GM21381 (cell line): Measurements from ENCODE around the gene SF3A1.
A peak's percentile ranks its signal among the peaks of the same experiment; 100 is the strongest.

Experiments used
- ATAC-seq: cut with Tn5 transposase; IDR thresholded peaks from one replicate; pipeline ENCODE4 v1.9.1; 2021; ENCODE audit warnings: mild to moderate bottlenecking, moderate library complexity; ENCODE audit not compliant: unreplicated experiment

SF3A1 gene

DNA sequence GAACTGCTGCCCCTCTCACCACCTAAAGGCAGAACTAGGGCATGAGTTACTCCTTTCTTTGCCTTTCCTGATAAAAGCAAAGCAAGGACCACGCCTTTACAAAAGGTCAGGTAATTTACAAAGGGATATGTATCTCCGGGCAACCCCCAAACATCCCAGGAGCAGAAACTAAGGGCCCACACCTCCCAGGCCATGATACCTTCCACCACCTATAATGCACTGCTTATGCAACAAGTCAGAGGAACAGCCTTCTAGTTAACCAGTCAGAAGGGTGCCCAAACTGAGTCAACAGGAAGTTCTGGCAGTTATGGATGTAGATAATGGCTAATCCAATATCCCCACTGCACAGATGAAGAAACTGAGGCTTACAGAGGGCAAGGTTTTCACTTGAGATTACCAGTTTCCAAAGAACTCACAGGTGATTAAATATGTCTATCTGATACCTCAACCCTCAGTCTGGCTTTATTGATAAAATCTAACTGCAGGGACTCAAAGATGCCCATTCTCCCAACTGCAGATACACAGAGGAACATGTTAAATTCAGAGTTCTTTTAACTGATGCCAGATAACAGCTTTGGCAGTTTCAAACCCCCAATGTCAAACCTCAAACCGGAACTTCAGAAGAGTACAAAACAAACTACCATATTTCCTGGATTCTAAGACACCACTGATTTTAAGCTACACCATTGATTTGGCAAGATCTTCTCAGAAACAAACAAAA, 50.6 kb downstream of the SF3A1 start:
- no peak for ATAC-seq

GRCh38 chr22:30305519-30305905, 51.2 kb downstream of the SF3A1 start:
- peak; percentile 30 for ATAC-seq

- no peak for ATAC-seq
Measured at GRCh38 chr22:30304495-30305244, 52.0 kb downstream of the SF3A1 start.

DNA sequence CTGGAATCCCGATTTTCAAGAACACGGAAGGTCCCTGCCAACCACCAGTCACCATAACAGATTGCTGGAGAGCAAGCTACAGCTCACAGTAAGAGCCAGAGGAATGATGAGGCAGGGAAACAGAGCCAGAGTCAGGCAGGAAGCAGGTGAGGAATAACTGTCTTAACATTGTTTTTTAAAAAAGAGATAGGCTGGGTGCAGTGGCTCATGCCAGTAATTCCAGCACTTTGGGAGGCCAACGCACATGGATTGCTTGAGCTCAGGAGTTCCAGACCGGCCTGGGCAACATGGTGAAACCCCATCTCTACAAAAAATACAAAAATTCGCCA, 53.9 kb downstream of the SF3A1 start:
- no peak for ATAC-seq

GRCh38 chr22:30301995-30302809, 54.5 kb downstream of the SF3A1 start:
- no peak for ATAC-seq

GRCh38 chr22:30299322-30299721, 57.4 kb downstream of the SF3A1 start:
- ATAC-seq, result no peak

- no peak for ATAC-seq
Measured at GRCh38 chr22:30297991-30298701, 58.5 kb downstream of the SF3A1 start.

- ATAC-seq, result no peak
Measured at GRCh38 chr22:30297276-30297990, 59.3 kb downstream of the SF3A1 start.

GRCh38 chr22:30296833-30297232, 59.9 kb downstream of the SF3A1 start:
- ATAC-seq, result no peak

DNA sequence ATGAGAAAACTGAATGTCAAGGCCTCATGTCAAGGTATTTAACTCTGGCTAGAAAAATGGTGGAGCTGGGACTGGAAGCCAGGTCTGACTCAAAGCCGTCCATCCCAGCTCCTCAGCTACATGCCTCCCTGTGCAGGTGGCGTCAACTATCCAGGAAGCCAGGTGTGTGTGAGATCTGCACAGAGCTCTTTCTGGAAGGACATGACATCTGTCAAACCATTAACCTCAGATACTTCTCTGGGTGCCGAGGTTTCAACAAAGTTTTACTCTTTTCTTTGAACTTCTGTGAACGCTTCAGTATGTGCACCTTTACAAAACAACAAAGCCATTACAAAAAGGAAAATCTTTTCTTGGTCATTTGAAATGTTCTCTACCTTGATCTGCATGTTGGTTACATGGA, 60.4 kb downstream of the SF3A1 start:
- ATAC-seq, result no peak

DNA sequence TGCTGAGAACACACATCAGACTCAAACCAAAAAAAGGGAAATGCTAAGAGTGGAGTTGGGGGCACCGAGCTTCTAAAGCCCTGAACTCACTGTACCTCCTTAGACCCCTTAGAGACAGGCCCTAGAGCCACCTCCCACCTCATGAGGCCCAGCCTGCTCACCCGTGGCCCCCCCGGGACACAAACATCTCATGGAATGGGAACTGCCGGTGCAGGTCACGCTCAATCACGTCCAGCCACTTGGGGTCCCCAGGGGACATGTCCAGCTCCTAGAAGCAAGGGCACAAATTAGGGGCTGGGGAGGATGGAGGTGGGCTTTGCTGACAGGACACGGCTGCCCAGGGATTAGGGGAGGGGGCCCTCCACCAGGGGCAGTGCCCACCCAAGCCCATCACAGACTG, 61.1 kb downstream of the SF3A1 start:
- no peak for ATAC-seq

- no peak for ATAC-seq
Measured at GRCh38 chr22:30294830-30295229, 61.9 kb downstream of the SF3A1 start.

GRCh38 chr22:30294066-30294465, 62.6 kb downstream of the SF3A1 start:
- no peak for ATAC-seq

DNA sequence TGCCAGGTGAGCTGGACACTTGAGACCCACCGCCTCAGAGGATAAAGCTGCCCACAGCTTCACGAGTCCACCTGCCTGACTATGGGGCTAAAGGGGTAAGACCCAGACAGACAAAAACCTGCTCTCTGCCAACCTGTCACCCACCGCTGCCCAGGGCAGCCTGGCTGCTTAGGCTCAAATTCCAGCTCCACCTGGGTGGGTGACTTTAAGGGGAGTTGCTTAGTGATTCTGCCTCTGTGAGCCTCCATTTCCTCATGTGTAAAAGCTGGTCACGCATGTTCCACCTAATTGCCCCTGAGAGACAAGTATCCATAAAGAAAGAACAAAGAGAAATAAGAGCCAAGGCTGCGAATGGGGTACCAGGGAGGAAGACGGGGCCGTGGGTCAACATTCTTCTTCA, 63.7 kb downstream of the SF3A1 start:
- no peak for ATAC-seq

GRCh38 chr22:30292069-30292970, 64.4 kb downstream of the SF3A1 start:
- no peak for ATAC-seq

DNA sequence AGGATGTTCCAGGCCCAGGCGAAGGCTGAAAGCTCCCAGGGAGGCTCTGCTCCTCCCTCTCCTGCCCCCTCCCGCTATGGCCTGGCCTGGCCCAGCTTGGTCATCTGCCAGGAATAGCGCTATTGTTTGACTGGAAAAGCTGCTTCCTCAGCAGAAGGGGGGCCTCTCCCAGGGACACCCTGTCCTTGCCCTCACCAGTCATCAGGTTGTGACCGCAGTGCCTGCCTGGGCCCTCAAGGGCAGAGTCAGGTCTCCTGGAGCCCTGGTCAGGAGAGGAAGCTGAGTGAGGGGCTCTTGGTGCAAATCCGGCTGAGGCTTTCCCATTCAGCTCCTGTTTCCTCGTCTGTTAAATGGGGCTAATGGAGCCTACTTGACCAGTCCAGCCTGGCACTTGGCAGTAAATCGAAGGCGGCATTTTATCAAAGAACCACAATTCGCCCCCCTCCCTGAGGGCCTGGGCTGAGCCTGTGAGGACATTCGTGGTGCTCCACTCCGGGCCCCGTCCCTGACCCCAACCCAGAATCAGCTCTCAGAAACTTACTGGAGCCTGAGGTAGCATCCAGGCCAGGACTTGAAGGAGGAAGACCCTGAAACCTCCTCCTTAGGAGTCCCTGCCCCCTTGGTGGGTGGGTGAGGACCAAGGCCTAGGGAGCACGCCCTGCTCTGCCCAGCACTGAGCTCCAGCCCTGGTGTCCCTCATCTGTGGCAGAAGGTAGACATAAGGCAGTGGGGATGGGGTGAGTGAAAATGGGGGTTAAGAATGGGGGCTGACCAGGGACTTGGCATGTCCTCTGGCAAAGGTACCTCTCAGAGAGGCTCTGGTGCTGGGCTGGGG, 65.4 kb downstream of the SF3A1 start:
- ATAC-seq, result no peak

DNA sequence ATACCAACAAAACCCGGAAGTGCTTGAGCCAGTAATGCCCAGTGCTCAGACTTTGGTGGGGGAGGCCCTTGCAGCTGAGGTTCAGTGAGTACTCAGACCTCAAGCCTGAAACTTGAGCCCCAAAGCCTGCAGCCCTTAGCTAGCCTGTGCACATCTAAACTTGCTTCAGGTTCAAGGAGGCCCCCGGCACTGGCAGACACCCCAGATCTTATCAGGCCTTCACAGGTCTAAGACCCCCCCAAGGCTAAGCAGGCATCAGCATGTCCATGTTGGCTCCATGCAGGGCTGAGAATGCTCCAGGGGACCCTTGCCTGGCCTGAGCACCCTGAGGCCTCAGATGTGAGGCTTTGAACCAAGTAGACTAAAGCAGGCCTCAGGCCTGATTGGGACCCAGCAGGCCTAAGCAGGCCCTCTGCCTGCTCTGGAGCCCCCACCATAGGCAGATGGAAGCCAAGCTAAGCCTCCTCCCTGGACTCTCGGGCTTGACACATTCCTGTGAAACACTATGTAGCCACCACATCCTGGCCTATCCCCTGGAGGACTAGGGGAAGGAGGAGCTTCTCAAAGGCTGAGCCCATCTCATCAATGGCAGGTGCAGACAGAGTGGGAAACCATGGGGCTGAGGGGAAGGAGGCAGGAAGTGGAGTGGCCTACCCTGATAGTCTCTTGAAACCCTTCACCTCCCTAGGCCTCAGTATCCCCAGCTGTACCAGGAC, 66.2 kb downstream of the SF3A1 start:
- ATAC-seq, result no peak

- no peak for ATAC-seq
Measured at GRCh38 chr22:30289980-30290313, 66.7 kb downstream of the SF3A1 start.
